Loucy (cell line): ENCODE measurements around the gene PLEKHA6.

ENCODE experiments used
- EZH2phosphoT487 ChIP-seq: fragments of 200-600 bp; IDR thresholded peaks from 2 replicates; pipeline ENCODE4 v1.6.1; 2018; ENCODE audit warnings: antibody characterized with exemption, mild to moderate bottlenecking, moderate library complexity, borderline replicate concordance
- TF ChIP-seq, protein P1 (sequence below): fragments of 200-600 bp; sonication (generic); conservative IDR thresholded peaks from 2 replicates; pipeline ENCODE4 v1.5.1; 2014; ENCODE audit warnings: mild to moderate bottlenecking, antibody characterized with exemption, low read length

DNA sequence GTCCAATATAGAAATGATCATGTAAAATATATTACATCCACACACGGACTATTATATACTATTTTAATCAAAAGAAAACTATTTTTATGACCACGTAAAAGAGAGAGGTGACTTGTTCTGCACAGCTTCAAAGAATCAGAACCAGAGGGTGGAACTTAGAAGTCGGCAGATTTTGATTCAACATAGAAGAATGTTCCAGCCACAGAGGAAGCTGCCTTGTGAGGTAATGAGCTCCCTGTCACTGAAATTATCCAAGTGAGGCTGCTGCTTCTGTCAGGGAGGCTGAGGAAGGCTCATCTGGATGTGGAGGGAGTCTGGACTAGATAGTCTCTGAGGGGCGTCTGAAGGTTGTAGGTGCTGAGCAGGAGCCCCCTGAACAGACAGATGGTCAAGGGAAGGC lies 2.7 kb downstream of the PLEKHA6 start:
- TF ChIP-seq, protein P1, sequence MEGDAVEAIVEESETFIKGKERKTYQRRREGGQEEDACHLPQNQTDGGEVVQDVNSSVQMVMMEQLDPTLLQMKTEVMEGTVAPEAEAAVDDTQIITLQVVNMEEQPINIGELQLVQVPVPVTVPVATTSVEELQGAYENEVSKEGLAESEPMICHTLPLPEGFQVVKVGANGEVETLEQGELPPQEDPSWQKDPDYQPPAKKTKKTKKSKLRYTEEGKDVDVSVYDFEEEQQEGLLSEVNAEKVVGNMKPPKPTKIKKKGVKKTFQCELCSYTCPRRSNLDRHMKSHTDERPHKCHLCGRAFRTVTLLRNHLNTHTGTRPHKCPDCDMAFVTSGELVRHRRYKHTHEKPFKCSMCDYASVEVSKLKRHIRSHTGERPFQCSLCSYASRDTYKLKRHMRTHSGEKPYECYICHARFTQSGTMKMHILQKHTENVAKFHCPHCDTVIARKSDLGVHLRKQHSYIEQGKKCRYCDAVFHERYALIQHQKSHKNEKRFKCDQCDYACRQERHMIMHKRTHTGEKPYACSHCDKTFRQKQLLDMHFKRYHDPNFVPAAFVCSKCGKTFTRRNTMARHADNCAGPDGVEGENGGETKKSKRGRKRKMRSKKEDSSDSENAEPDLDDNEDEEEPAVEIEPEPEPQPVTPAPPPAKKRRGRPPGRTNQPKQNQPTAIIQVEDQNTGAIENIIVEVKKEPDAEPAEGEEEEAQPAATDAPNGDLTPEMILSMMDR: no peak
- no peak for TF ChIP-seq EZH2phosphoT487
